ENCODE results near the gene MRPL10. TPM values are rescaled to one million over a fixed set of nuclear protein-coding genes. Genes with fewer than 3 reads are reported as not detected.
A peak's percentile ranks its signal among the peaks of the same experiment; 100 is the strongest.

Gene MRPL10
- total RNA-seq, 1 experiment from 2014 or later: 112 TPM

- DNase-seq (ENCODE audit: low read depth, low spot score) (peak; percentile 66), ATAC-seq (peak; percentile 80)
- H3K27ac ChIP-seq (ENCODE audit: low read depth, low read length): peak overlapping the region; percentile 32; the same call in 1 of the 2 replicates
- H3K9me2 ChIP-seq (ENCODE audit: insufficient read depth): no peaks in the 10 kb centered on the region
- no peaks in the 10 kb centered on the region for H3K36me3 ChIP-seq (ENCODE audit: control insufficient read depth in 1 of 2, insufficient read depth in 2 of 2, low read length in 2 of 2)
- BruUV-seq (replicated peaks): no TSS peak
- H3K9ac ChIP-seq (ENCODE audit: low read length): peak overlapping the region; percentile 41
- no peaks in the 10 kb centered on the region for H4K20me1 ChIP-seq (ENCODE audit: insufficient read depth)
- TF ChIP-seq JUND (IDR thresholded peaks at IDR 0.05): peak; percentile 94
- TF ChIP-seq SP1 (IDR thresholded peaks at IDR 0.05; ENCODE audit: low read depth): peak; percentile 91
- TF ChIP-seq FOSL1 (IDR thresholded peaks at IDR 0.05; ENCODE audit: low read depth): peak; percentile 93
- peak; percentile 63; the same call in 1 of the 2 replicates for TF ChIP-seq POLR2AphosphoS5 (IDR thresholded peaks at IDR 0.05; ENCODE audit: low read depth, low read length)
- TF ChIP-seq YY1 (IDR thresholded peaks at IDR 0.05; ENCODE audit: extremely low read depth, insufficient replicate concordance, low read depth, low read length): peak; percentile 52
- TF ChIP-seq, protein P1, sequence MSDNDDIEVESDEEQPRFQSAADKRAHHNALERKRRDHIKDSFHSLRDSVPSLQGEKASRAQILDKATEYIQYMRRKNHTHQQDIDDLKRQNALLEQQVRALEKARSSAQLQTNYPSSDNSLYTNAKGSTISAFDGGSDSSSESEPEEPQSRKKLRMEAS (IDR thresholded peaks at IDR 0.05): peak; percentile 90
- no peak for TF ChIP-seq ZBTB33 (IDR thresholded peaks at IDR 0.05; ENCODE audit: extremely low read depth, insufficient replicate concordance, low read length)
- TF ChIP-seq SRF (IDR thresholded peaks at IDR 0.05; ENCODE audit: low read depth): no peak; the same call in 1 of the 2 replicates
- peak; percentile 79 for TF ChIP-seq SIN3A (IDR thresholded peaks at IDR 0.05; ENCODE audit: low read depth)
- TF ChIP-seq CBX3 (IDR thresholded peaks at IDR 0.05; ENCODE audit: low read depth): peak; percentile 91
- no peak for TF ChIP-seq ZNF274 (IDR thresholded peaks at IDR 0.05; ENCODE audit: low read depth, low read length)
- TF ChIP-seq, protein P2, sequence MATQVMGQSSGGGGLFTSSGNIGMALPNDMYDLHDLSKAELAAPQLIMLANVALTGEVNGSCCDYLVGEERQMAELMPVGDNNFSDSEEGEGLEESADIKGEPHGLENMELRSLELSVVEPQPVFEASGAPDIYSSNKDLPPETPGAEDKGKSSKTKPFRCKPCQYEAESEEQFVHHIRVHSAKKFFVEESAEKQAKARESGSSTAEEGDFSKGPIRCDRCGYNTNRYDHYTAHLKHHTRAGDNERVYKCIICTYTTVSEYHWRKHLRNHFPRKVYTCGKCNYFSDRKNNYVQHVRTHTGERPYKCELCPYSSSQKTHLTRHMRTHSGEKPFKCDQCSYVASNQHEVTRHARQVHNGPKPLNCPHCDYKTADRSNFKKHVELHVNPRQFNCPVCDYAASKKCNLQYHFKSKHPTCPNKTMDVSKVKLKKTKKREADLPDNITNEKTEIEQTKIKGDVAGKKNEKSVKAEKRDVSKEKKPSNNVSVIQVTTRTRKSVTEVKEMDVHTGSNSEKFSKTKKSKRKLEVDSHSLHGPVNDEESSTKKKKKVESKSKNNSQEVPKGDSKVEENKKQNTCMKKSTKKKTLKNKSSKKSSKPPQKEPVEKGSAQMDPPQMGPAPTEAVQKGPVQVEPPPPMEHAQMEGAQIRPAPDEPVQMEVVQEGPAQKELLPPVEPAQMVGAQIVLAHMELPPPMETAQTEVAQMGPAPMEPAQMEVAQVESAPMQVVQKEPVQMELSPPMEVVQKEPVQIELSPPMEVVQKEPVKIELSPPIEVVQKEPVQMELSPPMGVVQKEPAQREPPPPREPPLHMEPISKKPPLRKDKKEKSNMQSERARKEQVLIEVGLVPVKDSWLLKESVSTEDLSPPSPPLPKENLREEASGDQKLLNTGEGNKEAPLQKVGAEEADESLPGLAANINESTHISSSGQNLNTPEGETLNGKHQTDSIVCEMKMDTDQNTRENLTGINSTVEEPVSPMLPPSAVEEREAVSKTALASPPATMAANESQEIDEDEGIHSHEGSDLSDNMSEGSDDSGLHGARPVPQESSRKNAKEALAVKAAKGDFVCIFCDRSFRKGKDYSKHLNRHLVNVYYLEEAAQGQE (IDR thresholded peaks at IDR 0.05; ENCODE audit: low read depth): no peak
- peak overlapping the region in 1 of 2 experiments; percentile 23; a peak in 2 of 4 replicates for H3K4me3 ChIP-seq (replicated peaks in 1 of 2; ENCODE audit: low read depth in 1 of 2, low read length in 2 of 2)
- ChIA-PET RAD21 (ENCODE audit: low non-redundant PET in 1 of 2, low total read pairs in 2 of 2, uncharacterized antibody in 2 of 2, unreplicated experiment in 2 of 2) (no interaction called here), CTCF (interaction anchor here (1.1 to 2.4 kb wide), 3 partner anchors 19 to 27 kb away, joined by 4 to 15 read pairs (median 5); partner anchors contain the start of gene SCRN2), POLR2A (interaction anchor here (0.7 to 1.4 kb wide), 4 partner anchors 9 to 98 kb away, joined by 3 to 8 read pairs (median 4); partner anchors contain the start of genes SP2 and SP6)
- H3K4me1 ChIP-seq (ENCODE audit: control insufficient read depth in 1 of 2, insufficient read depth in 2 of 2, low read length in 2 of 2): peaks cover 11 to 18% of the 10 kb centered on the region in 2 experiments
- H3K4me2 ChIP-seq (ENCODE audit: low read length): peak overlapping the region; percentile 65
- intact Hi-C loops (cut with micrococcal nuclease): no loop called here
- no peaks in the 10 kb centered on the region for H3K79me2 ChIP-seq (ENCODE audit: insufficient read depth, low read length)
- peak overlapping the region; percentile 24 for H2AFZ ChIP-seq (ENCODE audit: low read depth, low read length, poor library complexity, severe bottlenecking)
- no peaks in the 10 kb centered on the region for H3K9me3 ChIP-seq (ENCODE audit: control insufficient read depth in 1 of 2, insufficient read depth in 1 of 2, low read depth in 1 of 2, low read length in 2 of 2)
- no peaks in the 10 kb centered on the region for H3K27me3 ChIP-seq (ENCODE audit: insufficient read depth, low read length)
Observed at GRCh38 chr17:47862621-47863440, 31.5 kb upstream of the MRPL10 start.

All from HCT116 (cell line).